Loucy (cell line): ENCODE results near the gene SEC61B.

Experiments used
- H2AFZ ChIP-seq: fragments of 200-600 bp; sonication (generic); 2 replicates; pipeline ENCODE4 v1.6.0; 2016; ENCODE audit warnings: antibody characterized with exemption, mild to moderate bottlenecking, low read length, moderate library complexity
- H3F3A ChIP-seq: fragments of 200-600 bp; 2 replicates; pipeline ENCODE4 v1.6.0; 2016; ENCODE audit warnings: antibody characterized with exemption, low read depth, mild to moderate bottlenecking
- H3K27me3 ChIP-seq: fragments of 200-600 bp; sonication (generic); 2 replicates; pipeline ENCODE4 v1.6.1; 2014; ENCODE audit warnings: low read length, mild to moderate bottlenecking; ENCODE audit not compliant: insufficient read depth, poor library complexity, severe bottlenecking
- H3K36me3 ChIP-seq: fragments of 200-600 bp; sonication (generic); 2 replicates; pipeline ENCODE4 v1.6.1; 2016; ENCODE audit warnings: low read length; ENCODE audit not compliant: insufficient read depth
- H3K4me1 ChIP-seq: fragments of 200-600 bp; sonication (generic); 2 replicates; pipeline ENCODE4 v1.5.1; 2014; ENCODE audit warnings: low read length, mild to moderate bottlenecking; ENCODE audit not compliant: insufficient read depth, poor library complexity, severe bottlenecking
- H3K4me2 ChIP-seq: fragments of 200-600 bp; sonication (generic); 2 replicates; pipeline ENCODE4 v1.6.0; 2014; ENCODE audit warnings: antibody characterized with exemption, low read length, low read depth, mild to moderate bottlenecking; ENCODE audit not compliant: poor library complexity, severe bottlenecking
- H3K4me3 ChIP-seq: fragments of 200-600 bp; sonication (generic); 2 replicates; pipeline ENCODE4 v1.5.1; 2014; ENCODE audit warnings: low read length, mild to moderate bottlenecking, mixed read lengths; ENCODE audit not compliant: poor library complexity, severe bottlenecking
- H3K79me2 ChIP-seq: fragments of 200-600 bp; sonication (generic); 2 replicates; pipeline ENCODE4 v1.6.1; 2014; ENCODE audit warnings: low read length; ENCODE audit not compliant: insufficient read depth
- H3K9ac ChIP-seq: fragments of 200-600 bp; sonication (generic); 2 replicates; pipeline ENCODE4 v1.6.0; 2014; ENCODE audit warnings: mild to moderate bottlenecking, low read depth, low read length, moderate library complexity; ENCODE audit not compliant: poor library complexity, severe bottlenecking
- H3K9me2 ChIP-seq: fragments of 200-600 bp; sonication (generic); replicated peaks from 2 replicates; pipeline ENCODE4 v1.6.1; 2016; ENCODE audit warnings: low read depth, low read length, mixed read lengths
- H3K9me3 ChIP-seq: fragments of 200-600 bp; sonication (generic); 2 replicates; pipeline ENCODE4 v1.6.1; 2014; ENCODE audit warnings: mild to moderate bottlenecking, antibody characterized with exemption, low read length, low read depth; ENCODE audit not compliant: insufficient read depth
- H4K20me1 ChIP-seq: fragments of 200-600 bp; sonication (generic); 2 replicates; pipeline ENCODE4 v1.6.0; 2014; ENCODE audit warnings: antibody characterized with exemption, low read length, mild to moderate bottlenecking; ENCODE audit not compliant: insufficient read depth, poor library complexity, severe bottlenecking
- EZH2phosphoT487 ChIP-seq: fragments of 200-600 bp; IDR thresholded peaks from 2 replicates; pipeline ENCODE4 v1.6.1; 2018; ENCODE audit warnings: antibody characterized with exemption, mild to moderate bottlenecking, moderate library complexity, borderline replicate concordance
- TF ChIP-seq, protein P1 (sequence below): fragments of 200-600 bp; sonication (generic); conservative IDR thresholded peaks from 2 replicates; pipeline ENCODE4 v1.5.1; 2014; ENCODE audit warnings: mild to moderate bottlenecking, antibody characterized with exemption, low read length

SEC61B gene

DNA sequence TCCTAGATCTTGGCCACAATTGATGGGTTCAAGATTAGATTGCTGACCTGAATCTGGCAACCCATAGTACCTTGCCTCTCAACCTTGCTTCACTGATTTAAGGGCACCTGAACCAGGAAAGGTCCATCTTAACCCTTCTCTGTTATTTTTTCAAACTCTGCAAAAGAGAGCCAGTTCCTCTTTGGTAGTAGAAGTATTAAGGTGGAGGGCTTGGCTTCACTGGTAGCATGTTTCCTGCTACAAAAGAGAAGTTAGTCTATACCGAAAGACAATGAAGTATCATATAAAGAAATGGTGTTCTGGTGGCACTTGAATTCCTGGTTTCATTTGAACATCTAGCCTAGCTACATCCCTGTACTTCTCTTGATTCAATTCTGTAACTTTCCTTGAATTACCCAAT, 8.9 kb upstream of the SEC61B start:
- Histone ChIP-seq H4K20me1 (no peaks in the 10 kb centered on the region), H3K4me2 (no peak overlapping the region), H3K4me3 (no peak overlapping the region), H3K79me2 (peaks cover 10% of the 10 kb centered on the region; the same call in 1 of the 2 replicates), H3K4me1 (peaks cover 4% of the 10 kb centered on the region), H3K9me2 (no peaks in the 10 kb centered on the region), H3K27me3 (no peaks in the 10 kb centered on the region), H3K36me3 (peaks cover 4% of the 10 kb centered on the region; the same call in 1 of the 2 replicates), H3K9me3 (no peaks in the 10 kb centered on the region), H2AFZ (no peak overlapping the region), H3F3A (no peaks in the 10 kb centered on the region), H3K9ac (no peak overlapping the region)
- TF ChIP-seq EZH2phosphoT487, result no peak
- TF ChIP-seq, protein P1, sequence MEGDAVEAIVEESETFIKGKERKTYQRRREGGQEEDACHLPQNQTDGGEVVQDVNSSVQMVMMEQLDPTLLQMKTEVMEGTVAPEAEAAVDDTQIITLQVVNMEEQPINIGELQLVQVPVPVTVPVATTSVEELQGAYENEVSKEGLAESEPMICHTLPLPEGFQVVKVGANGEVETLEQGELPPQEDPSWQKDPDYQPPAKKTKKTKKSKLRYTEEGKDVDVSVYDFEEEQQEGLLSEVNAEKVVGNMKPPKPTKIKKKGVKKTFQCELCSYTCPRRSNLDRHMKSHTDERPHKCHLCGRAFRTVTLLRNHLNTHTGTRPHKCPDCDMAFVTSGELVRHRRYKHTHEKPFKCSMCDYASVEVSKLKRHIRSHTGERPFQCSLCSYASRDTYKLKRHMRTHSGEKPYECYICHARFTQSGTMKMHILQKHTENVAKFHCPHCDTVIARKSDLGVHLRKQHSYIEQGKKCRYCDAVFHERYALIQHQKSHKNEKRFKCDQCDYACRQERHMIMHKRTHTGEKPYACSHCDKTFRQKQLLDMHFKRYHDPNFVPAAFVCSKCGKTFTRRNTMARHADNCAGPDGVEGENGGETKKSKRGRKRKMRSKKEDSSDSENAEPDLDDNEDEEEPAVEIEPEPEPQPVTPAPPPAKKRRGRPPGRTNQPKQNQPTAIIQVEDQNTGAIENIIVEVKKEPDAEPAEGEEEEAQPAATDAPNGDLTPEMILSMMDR, result no peak

DNA sequence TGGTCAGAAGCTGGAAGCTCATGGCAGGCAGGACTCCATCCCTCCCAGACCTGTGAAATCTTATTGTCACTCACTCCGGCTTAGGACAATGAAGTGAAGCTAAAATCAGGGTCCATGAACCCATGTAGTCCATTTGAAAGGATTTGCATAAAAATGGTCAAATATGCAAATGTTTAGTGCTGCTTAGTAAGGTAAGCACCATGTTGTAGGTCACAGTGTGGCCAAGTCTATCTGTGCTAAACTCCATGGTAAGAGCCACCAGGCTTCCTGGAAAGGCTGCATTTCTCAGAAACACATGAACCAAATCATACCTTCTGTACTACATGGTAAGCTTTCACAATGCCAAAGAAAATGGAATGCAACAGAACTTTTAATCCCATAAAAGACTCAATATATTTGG, 6.0 kb upstream of the SEC61B start:
- Histone ChIP-seq H3K79me2 (peaks cover 38% of the 10 kb centered on the region), H3K9ac (no peak overlapping the region), H3K9me3 (no peaks in the 10 kb centered on the region), H3K4me1 (peaks cover 24% of the 10 kb centered on the region), H3K9me2 (no peaks in the 10 kb centered on the region), H3K4me2 (peak overlapping the region; percentile 11), H3K36me3 (peaks cover 8% of the 10 kb centered on the region; the same call in 1 of the 2 replicates), H3K27me3 (no peaks in the 10 kb centered on the region), H4K20me1 (peaks cover 25% of the 10 kb centered on the region), H3K4me3 (no peak overlapping the region), H2AFZ (no peak overlapping the region), H3F3A (no peaks in the 10 kb centered on the region)
- TF ChIP-seq, protein P1, result no peak
- TF ChIP-seq EZH2phosphoT487, result no peak

DNA sequence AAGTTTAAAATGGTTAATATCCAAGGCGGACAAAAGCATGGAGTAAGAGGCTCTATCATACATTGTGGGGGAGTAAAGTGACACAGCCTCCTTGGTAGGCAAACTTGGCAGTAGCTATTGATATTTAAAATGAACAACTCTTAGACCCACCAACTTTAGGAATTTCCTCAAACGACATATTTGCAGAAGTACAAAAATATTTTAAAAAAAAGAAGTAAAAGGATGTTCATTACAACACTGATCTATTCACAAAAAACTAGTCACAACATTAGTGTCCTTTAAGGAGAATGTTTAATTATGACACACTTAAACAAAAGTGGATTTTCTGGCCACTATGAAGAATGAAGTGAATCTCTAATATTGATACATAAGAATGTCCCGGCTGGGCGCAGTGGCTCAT, 2.1 kb upstream of the SEC61B start:
- Histone ChIP-seq H2AFZ (no peak overlapping the region), H4K20me1 (peaks cover 46% of the 10 kb centered on the region), H3K27me3 (no peaks in the 10 kb centered on the region), H3K9me2 (no peaks in the 10 kb centered on the region), H3K79me2 (peaks cover 72% of the 10 kb centered on the region), H3K36me3 (peaks cover 8% of the 10 kb centered on the region; the same call in 1 of the 2 replicates), H3K4me2 (peak overlapping the region; percentile 98), H3K9me3 (no peaks in the 10 kb centered on the region), H3K4me1 (peaks cover 41% of the 10 kb centered on the region), H3F3A (no peaks in the 10 kb centered on the region), H3K9ac (peak overlapping the region; percentile 11), H3K4me3 (peak overlapping the region; percentile 90)
- TF ChIP-seq, protein P1, result no peak
- no peak for TF ChIP-seq EZH2phosphoT487
